A549 treated with AZD2906 at 1 μM for 4 hours (cell line): ENCODE data around the gene PRLR. TPM values are rescaled to one million over a fixed set of nuclear protein-coding genes. Genes with fewer than 3 reads are reported as not detected.

Experiments used
- total RNA-seq: library from RNA; stranded (reverse); fragments of 200-300 nt; extraction: Qiagen RNA extraction; gene quantifications from 5 replicates; pipeline ENCODE4 v1.2.3, GENCODE V29; 2022

The PRLR gene
- total RNA-seq = 0.10 to 0.19 TPM (median 0.13 TPM) in 5 replicates

GRCh38 chr5:35230038-35230611 is at the start of gene PRLR:
PRLR (minus strand) TSS chr5:35230487; CDS start chr5:35089620, 140,867 bp downstream.

GRCh38 chr5:35047785-35048404 is 182.4 kb downstream of the PRLR start, which contains the start of gene AGXT2:
AGXT2 (minus strand) TSS chr5:35047949; CDS start chr5:35047892, 57 bp downstream.

Other genes starting within 250 kb of the PRLR start
- gene AGXT2, start 182.5 kb downstream of the PRLR start, total RNA-seq = not detected in 5 replicates